ENCODE results near the gene ARHGDIG.
"Not testable (repeated sequence)": the region's sequence is repeated elsewhere in the genome, so short reads cannot be mapped to it uniquely, and the experiment has no call there.

ARHGDIG gene

DNA sequence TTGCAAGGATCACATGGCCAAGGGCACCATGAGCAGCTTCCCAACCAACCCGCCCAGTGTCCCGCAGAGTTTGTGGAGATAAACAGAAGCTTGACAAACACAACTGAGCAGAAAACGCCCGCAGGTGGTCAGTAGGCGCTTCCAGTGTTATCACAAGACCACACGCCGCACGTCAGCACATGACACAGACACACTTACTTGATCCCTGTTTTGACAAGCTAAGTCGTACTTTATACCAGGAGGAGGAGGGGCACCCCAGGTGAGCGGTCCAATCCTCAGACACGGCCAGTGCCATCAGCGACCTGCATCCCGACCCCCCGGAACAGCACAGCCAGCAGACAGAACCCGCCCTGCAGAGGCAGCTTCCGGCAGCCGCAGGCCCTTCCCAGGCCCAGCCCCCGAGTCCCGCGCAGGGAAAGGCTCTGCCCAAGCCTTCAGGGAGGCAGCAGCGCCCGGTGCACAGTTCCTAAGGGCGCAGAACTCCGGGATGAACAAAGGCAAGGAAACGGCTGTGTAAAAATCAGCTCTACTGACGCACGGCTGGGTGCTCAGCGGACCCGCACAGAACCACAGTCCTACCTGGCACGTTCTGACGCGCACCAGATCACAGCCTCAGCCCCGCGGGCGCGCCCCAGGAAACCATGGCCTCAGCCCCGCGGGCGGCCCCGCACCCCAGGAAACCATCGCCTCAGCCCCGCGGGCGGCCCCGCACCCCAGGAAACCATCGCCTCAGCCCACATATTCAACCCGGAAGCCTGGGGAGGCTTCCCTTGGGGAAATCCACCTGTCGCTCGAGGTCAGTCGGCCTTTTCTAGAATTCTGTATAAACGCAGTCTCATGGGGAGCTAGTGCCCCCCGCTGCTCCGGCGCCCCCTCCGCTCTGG is 44.3 kb downstream of the ARHGDIG start:
- TF ChIP-seq EZH2 (IDR thresholded peaks at IDR 0.05; ENCODE audit: borderline replicate concordance, low read depth, low read length, severe bottlenecking) = no peak
- TF ChIP-seq CTCF (IDR thresholded peaks at IDR 0.05; ENCODE audit: borderline replicate concordance, extremely low read depth, low read length, poor library complexity, severe bottlenecking) = no peak
- no peak overlapping the region for H3K4me2 ChIP-seq (ENCODE audit: insufficient read depth, low read length)
- ATAC-seq (ENCODE audit: insufficient read depth, low read depth) (peak; percentile 66), DNase-seq (peak; percentile 31)
- no peaks in the 10 kb centered on the region for H3K4me1 ChIP-seq (ENCODE audit: insufficient read depth, low read length)
- H4K20me1 ChIP-seq (ENCODE audit: insufficient read depth, low read length) = peaks cover 68% of the 10 kb centered on the region
- H3K36me3 ChIP-seq (ENCODE audit: insufficient read depth, low read length) = peaks cover 8% of the 10 kb centered on the region
- no peak overlapping the region for H3K4me3 ChIP-seq (ENCODE audit: low read depth in 1 of 2, low read length in 2 of 2)
- H3K9ac ChIP-seq (ENCODE audit: low read depth, low read length) = no peak overlapping the region
- no peak overlapping the region for H3K27ac ChIP-seq (ENCODE audit: low read length)
- H3K9me3 ChIP-seq (ENCODE audit: insufficient read depth, low read length, severe bottlenecking) = no peaks in the 10 kb centered on the region
- H2AFZ ChIP-seq (ENCODE audit: low read depth, low read length) = no peak overlapping the region
- H3K27me3 ChIP-seq (ENCODE audit: insufficient read depth, low read length, poor library complexity) = no peaks in the 10 kb centered on the region
- H3K79me2 ChIP-seq (ENCODE audit: insufficient read depth, low read length) = peaks cover 80% of the 10 kb centered on the region

DNA sequence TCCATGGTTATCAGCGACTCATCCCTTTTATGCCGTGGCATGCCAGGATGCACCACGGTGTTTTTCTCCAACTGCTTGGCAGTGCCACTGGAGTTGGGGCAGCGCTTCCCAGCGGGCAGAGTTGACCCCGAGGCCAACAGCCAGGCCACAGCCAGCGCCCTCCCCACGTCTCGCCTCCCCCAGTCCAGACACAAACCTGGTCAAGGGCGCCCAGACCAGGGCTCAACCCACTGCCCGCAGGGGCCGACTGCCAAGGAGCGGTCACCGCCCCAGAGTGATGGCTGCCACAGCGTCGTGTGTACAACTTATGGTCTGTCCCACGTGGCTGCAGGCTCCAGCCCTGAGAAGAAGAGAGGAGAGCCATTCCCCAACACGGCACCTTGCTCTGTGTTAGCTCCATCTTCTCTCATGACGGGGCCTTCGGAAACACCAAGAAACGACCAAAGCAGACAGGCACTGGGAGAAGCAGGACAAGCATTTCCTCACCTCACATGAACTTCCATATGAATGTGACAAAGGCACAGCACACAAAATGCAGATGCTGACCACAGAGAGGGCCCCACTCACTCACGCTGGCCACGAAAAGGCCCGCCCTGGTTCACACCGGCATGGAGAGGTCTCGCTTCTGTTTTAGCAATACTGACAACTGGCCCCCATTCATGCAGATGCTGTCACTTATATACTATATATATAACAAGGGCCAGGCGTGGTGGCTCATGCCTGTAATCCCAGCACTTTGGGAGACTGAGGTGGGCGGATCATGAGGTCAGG is 45.2 kb downstream of the ARHGDIG start:
- peaks cover 81% of the 10 kb centered on the region for H3K79me2 ChIP-seq (ENCODE audit: insufficient read depth, low read length)
- H3K4me1 ChIP-seq (ENCODE audit: insufficient read depth, low read length) = no peaks in the 10 kb centered on the region
- H3K9ac ChIP-seq (ENCODE audit: low read depth, low read length) = no peak overlapping the region
- TF ChIP-seq CTCF (IDR thresholded peaks at IDR 0.05; ENCODE audit: borderline replicate concordance, extremely low read depth, low read length, poor library complexity, severe bottlenecking) (no peak), EZH2 (IDR thresholded peaks at IDR 0.05; ENCODE audit: borderline replicate concordance, low read depth, low read length, severe bottlenecking) (no peak)
- ATAC-seq (ENCODE audit: insufficient read depth, low read depth) (no peak), DNase-seq (no peak)
- no peaks in the 10 kb centered on the region for H3K27me3 ChIP-seq (ENCODE audit: insufficient read depth, low read length, poor library complexity)
- peaks cover 5% of the 10 kb centered on the region; the same call in 1 of the 2 replicates for H3K36me3 ChIP-seq (ENCODE audit: insufficient read depth, low read length)
- H3K27ac ChIP-seq (ENCODE audit: low read length) = no peak overlapping the region
- no peak overlapping the region for H3K4me3 ChIP-seq (ENCODE audit: low read depth in 1 of 2, low read length in 2 of 2)
- peaks cover 63% of the 10 kb centered on the region for H4K20me1 ChIP-seq (ENCODE audit: insufficient read depth, low read length)
- no peaks in the 10 kb centered on the region for H3K9me3 ChIP-seq (ENCODE audit: insufficient read depth, low read length, severe bottlenecking)
- no peak overlapping the region for H3K4me2 ChIP-seq (ENCODE audit: insufficient read depth, low read length)
- no peak overlapping the region for H2AFZ ChIP-seq (ENCODE audit: low read depth, low read length)

- peaks cover 87% of the 10 kb centered on the region for H3K79me2 ChIP-seq (ENCODE audit: insufficient read depth, low read length)
- no peak for TF ChIP-seq EZH2 (IDR thresholded peaks at IDR 0.05; ENCODE audit: borderline replicate concordance, low read depth, low read length, severe bottlenecking)
- no peak for TF ChIP-seq CTCF (IDR thresholded peaks at IDR 0.05; ENCODE audit: borderline replicate concordance, extremely low read depth, low read length, poor library complexity, severe bottlenecking)
These were observed 50.4 kb downstream of the ARHGDIG start for GRCh38 chr16:330741-331140.

GRCh38 chr16:331181-331814 is 50.9 kb downstream of the ARHGDIG start:
- H2AFZ ChIP-seq (ENCODE audit: low read depth, low read length); H3K9me3 ChIP-seq (ENCODE audit: insufficient read depth, low read length, severe bottlenecking); H3K4me2 ChIP-seq (ENCODE audit: insufficient read depth, low read length); DNase-seq; H3K4me3 ChIP-seq (ENCODE audit: low read depth in 1 of 2, low read length in 2 of 2); H3K36me3 ChIP-seq (ENCODE audit: insufficient read depth, low read length); H3K27ac ChIP-seq (ENCODE audit: low read length); H3K27me3 ChIP-seq (ENCODE audit: insufficient read depth, low read length, poor library complexity); H3K9ac ChIP-seq (ENCODE audit: low read depth, low read length); H3K4me1 ChIP-seq (ENCODE audit: insufficient read depth, low read length); ATAC-seq (ENCODE audit: insufficient read depth, low read depth): not testable (repeated sequence)
- Histone ChIP-seq H4K20me1 (ENCODE audit: insufficient read depth, low read length) (peaks cover 50% of the 10 kb centered on the region), H3K79me2 (ENCODE audit: insufficient read depth, low read length) (peaks cover 89% of the 10 kb centered on the region)

More at GRCh38 chr16:330741-331140, 50.4 kb downstream of the ARHGDIG start:
- Histone ChIP-seq H3K9ac (ENCODE audit: low read depth, low read length) (no peak overlapping the region), H3K4me2 (ENCODE audit: insufficient read depth, low read length) (no peak overlapping the region), H3K4me3 (ENCODE audit: low read depth in 1 of 2, low read length in 2 of 2) (no peak overlapping the region), H3K36me3 (ENCODE audit: insufficient read depth, low read length) (no peaks in the 10 kb centered on the region), H2AFZ (ENCODE audit: low read depth, low read length) (no peak overlapping the region), H3K4me1 (ENCODE audit: insufficient read depth, low read length) (0 out of 2 replicates have a peak, but pooled peaks cover 2% of the 10 kb centered on the region), H4K20me1 (ENCODE audit: insufficient read depth, low read length) (peaks cover 48% of the 10 kb centered on the region), H3K27me3 (ENCODE audit: insufficient read depth, low read length, poor library complexity) (no peaks in the 10 kb centered on the region), H3K9me3 (ENCODE audit: insufficient read depth, low read length, severe bottlenecking) (no peaks in the 10 kb centered on the region), H3K27ac (ENCODE audit: low read length) (no peak overlapping the region)
- ATAC-seq (ENCODE audit: insufficient read depth, low read depth) = no peak
- DNase-seq = no peak

All from DND-41 (cell line).